ENCODE results near the gene COX7B2. TPM values are rescaled to one million over a fixed set of nuclear protein-coding genes. Genes with fewer than 3 reads are reported as not detected.

Gene COX7B2
- total RNA-seq, 2 experiments from 2014 or later = not detected

GRCh38 chr4:46934726-46935125, 25.7 kb upstream of the COX7B2 start:
- H3K27me3 Mint-ChIP-seq (ENCODE audit: low read depth) = peaks cover 5% of the 10 kb centered on the region
- H3K4me3 Mint-ChIP-seq = no peak overlapping the region
- no peaks in the 10 kb centered on the region for H3K4me1 Mint-ChIP-seq (ENCODE audit: low read depth)
- no peak for ATAC-seq
- ChIA-PET POLR2A (interaction anchor here (0.6 kb wide), 1 partner anchor 17 kb away, joined by 3 read pairs; no protein-coding TSS in a partner anchor), CTCF (interaction anchor here (1.2 to 1.4 kb wide), 2 partner anchors 97 to 188 kb away, joined by 4 read pairs; partner anchors contain the start of gene GABRB1)
- DNase-seq = no peak
- H3K9me3 Mint-ChIP-seq (ENCODE audit: insufficient read depth) = no peaks in the 10 kb centered on the region
- no peak overlapping the region for H3K27ac Mint-ChIP-seq
- H3K36me3 Mint-ChIP-seq (ENCODE audit: low read depth) = no peaks in the 10 kb centered on the region

DNA sequence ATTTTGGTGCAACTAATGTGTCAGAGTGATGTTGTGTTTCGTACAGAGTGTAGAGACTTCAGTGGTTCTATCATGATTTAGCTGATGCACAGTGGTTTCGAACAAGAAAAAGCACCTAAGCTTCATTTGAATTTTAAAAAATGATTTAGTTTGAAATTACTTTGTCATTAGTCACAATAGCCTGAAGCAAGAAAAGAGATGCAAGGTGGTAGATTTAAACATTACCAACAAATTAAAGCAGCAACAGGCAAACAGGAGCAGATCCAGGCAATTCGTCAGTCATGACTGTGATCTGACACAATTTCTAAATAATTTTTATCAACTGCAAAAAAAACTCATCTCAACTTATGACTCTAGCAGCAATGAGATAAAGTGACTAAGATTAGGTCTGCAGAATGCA, 24.6 kb upstream of the COX7B2 start:
- H3K36me3 Mint-ChIP-seq (ENCODE audit: low read depth) = no peaks in the 10 kb centered on the region
- no peak overlapping the region for H3K27ac Mint-ChIP-seq
- DNase-seq (no peak), ATAC-seq (no peak)
- H3K4me3 Mint-ChIP-seq = no peak overlapping the region
- ChIA-PET POLR2A (no interaction called here), CTCF (interaction anchor here (1.2 to 1.4 kb wide), 3 partner anchors 98 to 189 kb away, joined by 3 to 4 read pairs (median 4); partner anchors contain the start of gene GABRB1)
- no peaks in the 10 kb centered on the region for H3K4me1 Mint-ChIP-seq (ENCODE audit: low read depth)
- no peaks in the 10 kb centered on the region for H3K9me3 Mint-ChIP-seq (ENCODE audit: insufficient read depth)
- H3K27me3 Mint-ChIP-seq (ENCODE audit: low read depth) = peaks cover 5% of the 10 kb centered on the region

DNA sequence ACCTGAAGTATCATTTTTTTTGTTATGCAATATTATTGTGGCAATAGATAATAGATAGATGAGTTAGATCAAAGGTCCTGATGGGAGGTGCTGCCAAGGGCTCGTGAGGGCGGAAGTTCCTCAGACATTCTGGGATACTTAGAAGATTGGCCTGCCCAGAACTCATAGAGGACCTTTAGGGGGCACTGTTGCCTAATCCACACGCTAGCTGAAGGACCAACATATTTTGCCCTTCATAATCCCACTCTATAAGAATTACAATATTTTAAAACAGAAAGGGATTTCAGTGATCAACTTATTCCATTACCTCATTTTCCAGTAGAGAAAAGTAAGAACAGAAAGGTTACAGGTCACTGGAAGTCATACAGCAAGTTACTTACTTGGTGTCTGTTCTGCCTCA, 22.9 kb upstream of the COX7B2 start:
- peak; percentile 39 for DNase-seq
- H3K4me3 Mint-ChIP-seq = no peak overlapping the region
- CTCF ChIA-PET = interaction anchor here (0.7 to 1.3 kb wide), 7 partner anchors 8 to 631 kb away, joined by 3 to 8 read pairs (median 3); no protein-coding TSS in a partner anchor
- H3K36me3 Mint-ChIP-seq (ENCODE audit: low read depth) = no peaks in the 10 kb centered on the region
- no peak overlapping the region for H3K27ac Mint-ChIP-seq
- no peaks in the 10 kb centered on the region for H3K9me3 Mint-ChIP-seq (ENCODE audit: insufficient read depth)
- peaks cover 5% of the 10 kb centered on the region for H3K27me3 Mint-ChIP-seq (ENCODE audit: low read depth)
- POLR2A ChIA-PET = interaction anchor here (0.7 kb wide), 1 partner anchor 13 kb away, joined by 3 read pairs; no protein-coding TSS in a partner anchor
- peak; percentile 63 for ATAC-seq
- H3K4me1 Mint-ChIP-seq (ENCODE audit: low read depth) = no peaks in the 10 kb centered on the region

DNA sequence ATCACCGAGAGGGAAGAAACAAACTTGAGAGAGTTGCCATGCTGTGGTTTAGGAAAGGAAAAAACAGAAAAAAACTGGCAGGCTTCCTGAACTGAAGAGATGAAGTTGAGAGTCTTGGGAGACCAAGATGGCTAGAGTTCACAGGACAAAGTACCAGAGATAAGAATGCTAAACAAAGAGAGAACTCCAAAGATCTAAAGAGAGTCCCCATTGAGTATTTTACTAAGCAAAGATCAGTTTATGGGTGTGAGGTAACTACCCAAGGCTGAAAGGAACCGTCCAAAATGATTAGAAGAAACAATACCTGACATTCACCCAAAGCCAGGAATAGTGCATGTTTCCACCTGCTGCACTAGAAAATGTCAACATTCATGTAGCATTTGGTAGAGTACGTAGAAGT, 21.8 kb upstream of the COX7B2 start:
- H3K4me1 Mint-ChIP-seq (ENCODE audit: low read depth) = no peaks in the 10 kb centered on the region
- H3K9me3 Mint-ChIP-seq (ENCODE audit: insufficient read depth) = no peaks in the 10 kb centered on the region
- POLR2A ChIA-PET = no interaction called here
- no peak overlapping the region for H3K4me3 Mint-ChIP-seq
- no peaks in the 10 kb centered on the region for H3K36me3 Mint-ChIP-seq (ENCODE audit: low read depth)
- ATAC-seq = no peak
- CTCF ChIA-PET = interaction anchor here (1.1 kb wide), 1 partner anchor 9 kb away, joined by 4 read pairs; no protein-coding TSS in a partner anchor
- no peak overlapping the region for H3K27ac Mint-ChIP-seq
- DNase-seq = no peak
- peaks cover 5% of the 10 kb centered on the region for H3K27me3 Mint-ChIP-seq (ENCODE audit: low read depth)

- H3K27ac Mint-ChIP-seq = no peak overlapping the region
- peaks cover 5% of the 10 kb centered on the region for H3K27me3 Mint-ChIP-seq (ENCODE audit: low read depth)
- no peak for DNase-seq
Observed at GRCh38 chr4:46927201-46927600, 18.2 kb upstream of the COX7B2 start.

GRCh38 chr4:46924789-46925529, 15.9 kb upstream of the COX7B2 start:
- H3K27ac Mint-ChIP-seq = no peak overlapping the region
- H3K27me3 Mint-ChIP-seq (ENCODE audit: low read depth) = peaks cover under 1% of the 10 kb centered on the region
- no peaks in the 10 kb centered on the region for H3K36me3 Mint-ChIP-seq (ENCODE audit: low read depth)
- no peaks in the 10 kb centered on the region for H3K4me1 Mint-ChIP-seq (ENCODE audit: low read depth)
- no peak overlapping the region for H3K4me3 Mint-ChIP-seq
- POLR2A ChIA-PET = no interaction called here
- no peak for ATAC-seq
- CTCF ChIA-PET = no interaction called here
- DNase-seq = no peak
- H3K9me3 Mint-ChIP-seq (ENCODE audit: insufficient read depth) = no peaks in the 10 kb centered on the region

More at GRCh38 chr4:46927201-46927600, 18.2 kb upstream of the COX7B2 start:
- no peak overlapping the region for H3K4me3 Mint-ChIP-seq
- no peaks in the 10 kb centered on the region for H3K36me3 Mint-ChIP-seq (ENCODE audit: low read depth)
- ChIA-PET POLR2A (no interaction called here), CTCF (no interaction called here)
- no peaks in the 10 kb centered on the region for H3K9me3 Mint-ChIP-seq (ENCODE audit: insufficient read depth)
- no peak for ATAC-seq
- no peaks in the 10 kb centered on the region for H3K4me1 Mint-ChIP-seq (ENCODE audit: low read depth)

DNA sequence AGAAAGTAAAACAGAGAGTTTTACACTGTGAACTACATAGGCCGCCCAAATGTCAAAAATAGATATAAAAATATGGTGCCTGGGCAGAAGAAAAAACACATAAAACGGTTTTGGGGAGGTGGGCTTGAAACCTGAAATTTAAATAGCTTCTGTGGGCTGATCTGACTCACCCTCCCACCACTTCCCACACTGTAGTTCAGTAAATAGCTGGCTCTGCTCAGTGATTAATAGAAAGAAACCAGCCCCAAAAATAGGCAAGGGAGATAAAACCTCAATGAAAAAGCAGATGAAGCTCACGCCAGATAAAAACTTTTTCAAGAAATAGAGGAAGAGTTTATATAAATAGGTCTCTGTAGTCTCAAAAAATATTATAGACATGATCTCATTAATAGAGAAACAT, 13.2 kb upstream of the COX7B2 start:
- ChIA-PET CTCF (no interaction called here), POLR2A (no interaction called here)
- Mint-ChIP-seq H3K27me3 (ENCODE audit: low read depth) (no peaks in the 10 kb centered on the region), H3K36me3 (ENCODE audit: low read depth) (no peaks in the 10 kb centered on the region), H3K9me3 (ENCODE audit: insufficient read depth) (no peaks in the 10 kb centered on the region), H3K27ac (no peak overlapping the region), H3K4me3 (no peak overlapping the region), H3K4me1 (ENCODE audit: low read depth) (no peaks in the 10 kb centered on the region)
- no peak for DNase-seq
- ATAC-seq = no peak

- Mint-ChIP-seq H3K9me3 (ENCODE audit: insufficient read depth) (no peaks in the 10 kb centered on the region), H3K36me3 (ENCODE audit: low read depth) (no peaks in the 10 kb centered on the region), H3K4me3 (no peak overlapping the region), H3K4me1 (ENCODE audit: low read depth) (no peaks in the 10 kb centered on the region), H3K27me3 (ENCODE audit: low read depth) (no peaks in the 10 kb centered on the region), H3K27ac (no peak overlapping the region)
- DNase-seq (no peak), ATAC-seq (no peak)
- POLR2A ChIA-PET = no interaction called here
- CTCF ChIA-PET = no interaction called here
Observed at GRCh38 chr4:46908148-46908547, 897 bp downstream of the COX7B2 start.

- ATAC-seq (no peak), DNase-seq (no peak)
- no peak overlapping the region for H3K27ac Mint-ChIP-seq
- ChIA-PET POLR2A (no interaction called here), CTCF (no interaction called here)
- H3K4me1 Mint-ChIP-seq (ENCODE audit: low read depth) = no peaks in the 10 kb centered on the region
- H3K9me3 Mint-ChIP-seq (ENCODE audit: insufficient read depth) = no peaks in the 10 kb centered on the region
- no peaks in the 10 kb centered on the region for H3K36me3 Mint-ChIP-seq (ENCODE audit: low read depth)
- no peaks in the 10 kb centered on the region for H3K27me3 Mint-ChIP-seq (ENCODE audit: low read depth)
- H3K4me3 Mint-ChIP-seq = no peak overlapping the region
Observed at GRCh38 chr4:46900082-46900481, 9.0 kb downstream of the COX7B2 start.

DNA sequence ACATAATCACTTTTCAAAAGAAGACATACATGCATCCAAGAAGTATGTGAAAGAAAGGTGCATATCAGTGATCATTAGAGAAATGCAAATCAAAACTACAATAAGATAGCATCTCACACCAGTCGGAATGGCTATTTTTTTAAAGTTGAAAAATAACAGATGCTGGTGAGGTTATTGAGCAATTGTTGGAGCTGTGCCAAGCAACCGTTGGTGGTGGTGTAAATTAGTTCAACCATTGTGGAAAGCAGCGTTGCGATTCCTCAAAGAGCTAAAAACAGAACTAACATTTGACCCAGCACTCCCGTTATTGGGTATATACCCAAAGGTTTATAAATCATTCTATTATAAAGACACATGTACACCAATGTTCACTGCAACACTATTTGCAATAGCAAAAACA, 14.2 kb downstream of the COX7B2 start:
- CTCF ChIA-PET = no interaction called here
- Mint-ChIP-seq H3K27ac (no peak overlapping the region), H3K9me3 (ENCODE audit: insufficient read depth) (no peaks in the 10 kb centered on the region), H3K4me1 (ENCODE audit: low read depth) (no peaks in the 10 kb centered on the region), H3K27me3 (ENCODE audit: low read depth) (no peaks in the 10 kb centered on the region), H3K36me3 (ENCODE audit: low read depth) (no peaks in the 10 kb centered on the region), H3K4me3 (no peak overlapping the region)
- no peak for DNase-seq
- POLR2A ChIA-PET = no interaction called here
- ATAC-seq = no peak

GRCh38 chr4:46890056-46890455, 19.0 kb downstream of the COX7B2 start:
- Mint-ChIP-seq H3K4me3 (no peak overlapping the region), H3K27me3 (ENCODE audit: low read depth) (no peaks in the 10 kb centered on the region), H3K27ac (no peak overlapping the region), H3K36me3 (ENCODE audit: low read depth) (no peaks in the 10 kb centered on the region), H3K9me3 (ENCODE audit: insufficient read depth) (no peaks in the 10 kb centered on the region), H3K4me1 (ENCODE audit: low read depth) (no peaks in the 10 kb centered on the region)
- DNase-seq = no peak
- ChIA-PET POLR2A (no interaction called here), CTCF (no interaction called here)
- no peak for ATAC-seq

GRCh38 chr4:46889410-46889809, 19.6 kb downstream of the COX7B2 start:
- no peak overlapping the region for H3K4me3 Mint-ChIP-seq
- no peaks in the 10 kb centered on the region for H3K27me3 Mint-ChIP-seq (ENCODE audit: low read depth)
- H3K9me3 Mint-ChIP-seq (ENCODE audit: insufficient read depth) = no peaks in the 10 kb centered on the region
- no peaks in the 10 kb centered on the region for H3K36me3 Mint-ChIP-seq (ENCODE audit: low read depth)
- ATAC-seq = no peak
- no peaks in the 10 kb centered on the region for H3K4me1 Mint-ChIP-seq (ENCODE audit: low read depth)
- DNase-seq = no peak
- H3K27ac Mint-ChIP-seq = no peak overlapping the region
- ChIA-PET POLR2A (no interaction called here), CTCF (no interaction called here)

- H3K4me1 Mint-ChIP-seq (ENCODE audit: low read depth) = no peaks in the 10 kb centered on the region
- POLR2A ChIA-PET = no interaction called here
- ATAC-seq (no peak), DNase-seq (no peak)
- CTCF ChIA-PET = no interaction called here
- no peaks in the 10 kb centered on the region for H3K27me3 Mint-ChIP-seq (ENCODE audit: low read depth)
- no peaks in the 10 kb centered on the region for H3K9me3 Mint-ChIP-seq (ENCODE audit: insufficient read depth)
- H3K4me3 Mint-ChIP-seq = no peak overlapping the region
- H3K27ac Mint-ChIP-seq = no peak overlapping the region
- H3K36me3 Mint-ChIP-seq (ENCODE audit: low read depth) = no peaks in the 10 kb centered on the region
Observed at GRCh38 chr4:46886711-46887110, 22.3 kb downstream of the COX7B2 start.

Measured in activated CD8-positive, alpha-beta T cell treated with anti-CD3 and anti-CD28 coated beads, Interleukin-2, amount 10 ng/mL, durations not matched to agents 7 days and 5 days (primary cell).